LHCN-M2 (cell line): ENCODE measurements around the gene SLF2. TPM values are rescaled to one million over a fixed set of nuclear protein-coding genes. Genes with fewer than 3 reads are reported as not detected.

ENCODE experiments used
- DNase-seq: peaks from one replicate; pipeline ENCODE4 v3.0.0-alpha.2; 2012; ENCODE audit warnings: low read depth
- total RNA-seq: library from RNA; depleted of rRNA; stranded (reverse); fragments of >200 nt; gene quantifications from 2 replicates; pipeline ENCODE4 v1.2.3, GENCODE V29; 2014

SLF2 gene
- total RNA-seq, 1 experiment from 2014 or later: 120 TPM

- peak; percentile 76 for DNase-seq
These were observed 86.4 kb downstream of the SLF2 start for GRCh38 chr10:100998991-100999741.

GRCh38 chr10:100999742-101000126, 87.0 kb downstream of the SLF2 start, which contains the start of gene LZTS2:
TSS of gene LZTS2 (plus strand) at chr10:100999808. CDS start at chr10:101002539, 2,731 bp downstream.
- no peak for DNase-seq

GRCh38 chr10:101000127-101000914, 87.6 kb downstream of the SLF2 start:
- DNase-seq: peak; percentile 38

GRCh38 chr10:101000915-101001658, 88.3 kb downstream of the SLF2 start:
- DNase-seq: peak; percentile 94

GRCh38 chr10:101001659-101002035, 88.9 kb downstream of the SLF2 start:
- no peak for DNase-seq

GRCh38 chr10:101002456-101002855, 89.7 kb downstream of the SLF2 start:
- DNase-seq: no peak

GRCh38 chr10:101003639-101004206, 91.0 kb downstream of the SLF2 start:
- DNase-seq: no peak

GRCh38 chr10:101005361-101005760, 92.6 kb downstream of the SLF2 start:
- DNase-seq: no peak

GRCh38 chr10:101005869-101006567, 93.3 kb downstream of the SLF2 start:
- no peak for DNase-seq

- peak; percentile 21 for DNase-seq
These were observed 93.9 kb downstream of the SLF2 start for GRCh38 chr10:101006593-101007098.

GRCh38 chr10:101007099-101007711, 94.4 kb downstream of the SLF2 start:
- peak; percentile 60 for DNase-seq

- DNase-seq: peak; percentile 61
These were observed 95.4 kb downstream of the SLF2 start for GRCh38 chr10:101007915-101008822.

- DNase-seq: no peak
These were observed 96.2 kb downstream of the SLF2 start for GRCh38 chr10:101008823-101009423.

GRCh38 chr10:101010329-101010728, 97.6 kb downstream of the SLF2 start:
- DNase-seq: no peak

GRCh38 chr10:101011517-101012423, 99.0 kb downstream of the SLF2 start:
- no peak for DNase-seq

- peak; percentile 97 for DNase-seq
These were observed 100.0 kb downstream of the SLF2 start for GRCh38 chr10:101012525-101013364.

- DNase-seq: no peak
These were observed 100.6 kb downstream of the SLF2 start for GRCh38 chr10:101013365-101013825.
